ENCODE results near the gene CYB5R3. TPM values are rescaled to one million over a fixed set of nuclear protein-coding genes. Genes with fewer than 3 reads are reported as not detected.
"Not testable (repeated sequence)": the region's sequence is repeated elsewhere in the genome, so short reads cannot be mapped to it uniquely, and the experiment has no call there.

CYB5R3 gene
- polyA plus RNA-seq, 1 donor = 201 TPM

DNA sequence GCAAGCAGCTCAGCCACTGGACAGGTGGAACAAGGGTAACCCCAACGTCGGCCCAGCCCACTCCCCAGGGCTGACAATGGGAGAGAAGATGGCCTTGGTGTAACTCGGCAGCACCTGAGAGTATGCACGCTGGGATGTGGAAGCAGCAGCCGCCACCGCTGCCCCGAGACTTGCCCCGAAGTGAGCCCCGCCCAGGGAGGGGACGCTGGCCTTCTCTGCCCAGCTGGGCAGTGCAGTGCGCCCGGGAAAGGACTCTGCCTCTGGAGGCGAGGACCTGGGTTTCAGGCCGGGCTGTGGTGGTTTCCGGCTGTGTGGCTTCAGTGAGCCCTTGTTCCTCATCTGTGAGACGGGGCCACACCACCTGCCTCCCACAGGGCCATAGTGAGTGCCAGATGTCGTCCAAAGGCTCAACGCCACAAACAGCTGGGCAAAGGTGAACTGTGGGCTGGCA, 25.9 kb downstream of the CYB5R3 start:
- Histone ChIP-seq H3K27me3 (ENCODE audit: control insufficient read depth, insufficient read depth, low read length) (no peaks in the 10 kb centered on the region), H3K4me1 (ENCODE audit: control insufficient read depth, insufficient read depth, low read length) (peaks cover 11% of the 10 kb centered on the region), H3K4me3 (ENCODE audit: low read length) (no peak overlapping the region), H3K27ac (ENCODE audit: low read length) (peak overlapping the region; percentile 16), H3K9me3 (ENCODE audit: control insufficient read depth, low read depth, low read length) (peaks cover 2% of the 10 kb centered on the region), H3K36me3 (ENCODE audit: control insufficient read depth, insufficient read depth, low read length) (peaks cover 70% of the 10 kb centered on the region)
- WGBS (ENCODE audit: insufficient coverage, low lambda C conversion rate) = no CpG with 5 or more reads among the region's 18 CpGs
- peak; percentile 29 to 46 for DNase-seq

DNA sequence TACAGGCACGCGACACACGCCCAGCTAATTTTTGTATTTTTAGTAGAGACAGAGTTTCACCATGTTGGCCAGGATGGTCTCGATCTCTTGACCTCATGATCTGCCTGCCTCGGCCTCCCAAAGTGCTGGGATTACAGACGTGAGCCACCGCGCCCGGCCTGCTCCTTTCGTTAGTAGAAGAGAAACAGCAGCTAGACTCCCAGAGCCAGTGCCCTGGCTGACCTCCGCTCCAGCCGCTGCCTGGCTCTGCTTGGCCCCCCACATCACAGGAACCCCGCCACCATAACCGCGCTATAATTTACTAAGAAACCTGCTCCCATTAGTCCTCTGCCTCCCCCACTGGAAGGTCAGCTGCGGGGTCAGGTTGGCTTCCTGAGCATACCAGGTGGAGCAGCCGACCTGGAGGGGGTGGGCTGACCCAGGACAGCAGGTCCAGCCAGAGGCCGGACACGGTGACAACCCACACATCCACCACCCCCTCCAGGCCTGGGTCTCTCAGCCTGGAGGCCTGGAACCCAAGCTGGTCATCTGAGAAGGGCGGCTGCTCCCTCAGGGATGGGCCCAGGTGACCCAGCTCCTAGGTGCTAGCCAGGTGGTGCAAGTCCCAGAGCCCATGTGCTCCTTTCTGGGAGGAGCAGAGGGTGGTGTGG, 27.0 kb downstream of the CYB5R3 start:
- Histone ChIP-seq H3K9me3 (ENCODE audit: control insufficient read depth, low read depth, low read length) (peaks cover 2% of the 10 kb centered on the region), H3K4me1 (ENCODE audit: control insufficient read depth, insufficient read depth, low read length) (peaks cover 11% of the 10 kb centered on the region), H3K4me3 (ENCODE audit: low read length) (no peak overlapping the region), H3K27ac (ENCODE audit: low read length) (no peak overlapping the region), H3K36me3 (ENCODE audit: control insufficient read depth, insufficient read depth, low read length) (peaks cover 59% of the 10 kb centered on the region), H3K27me3 (ENCODE audit: control insufficient read depth, insufficient read depth, low read length) (no peaks in the 10 kb centered on the region)
- WGBS (ENCODE audit: insufficient coverage, low lambda C conversion rate) = no CpG with 5 or more reads among the region's 20 CpGs
- no peak for DNase-seq

DNA sequence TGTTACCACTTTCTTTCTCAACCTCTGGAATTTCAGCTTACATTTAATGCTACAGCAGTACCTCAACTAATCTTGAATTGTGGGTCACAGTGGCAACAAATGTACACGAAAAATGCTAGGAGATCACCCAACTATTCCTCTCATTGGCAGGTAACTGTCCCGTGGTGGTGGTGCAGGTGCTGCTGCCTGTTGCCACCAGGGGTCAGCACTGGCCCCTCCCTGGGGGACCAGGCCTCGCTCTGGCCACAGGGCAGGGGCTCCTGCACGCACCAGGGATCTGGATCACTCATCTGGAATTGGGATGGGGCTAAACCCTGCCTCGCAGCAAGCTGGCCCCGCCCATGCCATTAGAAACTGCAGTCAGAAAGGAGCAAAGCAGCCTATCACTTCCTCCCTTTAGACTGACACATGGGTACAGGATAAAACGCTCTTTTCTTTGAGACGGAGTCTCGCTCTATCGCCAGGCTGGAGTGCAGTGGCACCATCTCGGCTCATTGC, 27.6 kb downstream of the CYB5R3 start:
- DNase-seq = peak; percentile 49 to 54
- no peaks in the 10 kb centered on the region for H3K27me3 ChIP-seq (ENCODE audit: control insufficient read depth, insufficient read depth, low read length)
- peaks cover 2% of the 10 kb centered on the region for H3K9me3 ChIP-seq (ENCODE audit: control insufficient read depth, low read depth, low read length)
- peaks cover 11% of the 10 kb centered on the region for H3K4me1 ChIP-seq (ENCODE audit: control insufficient read depth, insufficient read depth, low read length)
- WGBS (ENCODE audit: insufficient coverage, low lambda C conversion rate) = no CpG with 5 or more reads among the region's 11 CpGs
- H3K27ac ChIP-seq (ENCODE audit: low read length) = no peak overlapping the region
- peaks cover 53% of the 10 kb centered on the region for H3K36me3 ChIP-seq (ENCODE audit: control insufficient read depth, insufficient read depth, low read length)
- H3K4me3 ChIP-seq (ENCODE audit: low read length) = no peak overlapping the region

DNA sequence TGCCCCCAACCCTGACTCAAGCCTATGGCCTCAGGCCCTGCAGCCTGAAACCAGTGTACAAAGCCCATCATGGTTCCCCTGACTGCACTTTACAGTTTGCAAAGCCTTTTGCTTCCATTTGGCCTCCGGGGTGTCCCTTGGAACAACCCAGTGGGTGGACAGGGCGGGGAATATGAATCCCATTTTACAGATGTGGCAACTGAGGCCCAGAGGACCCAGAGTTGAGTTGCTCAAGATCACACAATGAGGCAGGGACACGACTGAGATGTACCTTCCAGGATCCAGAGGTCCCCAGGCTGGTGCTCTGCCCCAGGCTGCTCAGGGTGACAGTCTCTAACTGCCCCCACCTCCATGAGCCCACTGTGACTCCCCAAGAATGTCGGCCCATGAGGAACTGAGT, 29.1 kb downstream of the CYB5R3 start:
- no peak overlapping the region for H3K4me3 ChIP-seq (ENCODE audit: low read length)
- no CpG with 5 or more reads among the region's 4 CpGs for WGBS (ENCODE audit: insufficient coverage, low lambda C conversion rate)
- no peaks in the 10 kb centered on the region for H3K27me3 ChIP-seq (ENCODE audit: control insufficient read depth, insufficient read depth, low read length)
- no peak overlapping the region for H3K27ac ChIP-seq (ENCODE audit: low read length)
- H3K4me1 ChIP-seq (ENCODE audit: control insufficient read depth, insufficient read depth, low read length) = peaks cover 19% of the 10 kb centered on the region
- no peak for DNase-seq
- peaks cover 43% of the 10 kb centered on the region for H3K36me3 ChIP-seq (ENCODE audit: control insufficient read depth, insufficient read depth, low read length)
- peaks cover 2% of the 10 kb centered on the region for H3K9me3 ChIP-seq (ENCODE audit: control insufficient read depth, low read depth, low read length)

DNA sequence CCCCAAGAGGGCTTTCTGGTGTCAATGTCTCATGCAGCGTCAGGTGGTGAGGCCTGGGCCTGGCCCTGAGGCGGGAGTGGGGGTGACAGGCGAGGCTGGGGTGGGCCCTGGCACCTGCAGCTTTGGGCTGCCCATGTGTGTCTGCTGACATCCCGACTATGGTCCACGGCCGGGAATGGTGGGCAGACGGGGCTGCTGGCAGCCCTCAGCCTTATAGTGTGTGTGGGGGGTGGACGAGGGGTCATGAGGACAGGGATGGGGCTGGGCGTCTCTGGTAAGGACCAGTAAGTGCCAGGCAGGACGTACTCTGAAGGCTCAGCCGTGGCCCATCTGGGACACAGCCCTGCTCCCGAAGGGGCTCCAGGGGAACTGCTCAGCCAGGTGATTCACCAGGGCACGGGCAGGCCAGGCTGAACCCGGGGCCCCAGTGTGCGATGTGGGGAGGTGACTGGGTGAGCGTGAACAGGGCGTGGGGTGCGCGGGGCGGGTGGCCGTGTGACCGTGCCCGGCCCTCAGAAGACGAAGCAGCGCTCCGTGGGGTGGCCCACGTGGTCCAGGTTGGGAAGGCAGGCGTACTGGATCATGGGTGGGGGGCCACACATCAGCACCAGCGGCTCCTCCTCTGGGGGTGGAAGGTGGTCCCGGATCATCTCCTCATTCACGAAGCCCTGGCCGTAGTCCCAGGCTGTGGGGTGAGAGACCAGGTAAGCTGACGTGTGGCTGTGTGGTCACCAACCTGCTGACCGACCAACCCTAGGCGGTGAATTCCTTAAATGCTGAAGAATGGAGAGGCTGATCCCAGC, 29.7 kb downstream of the CYB5R3 start:
- Histone ChIP-seq H3K27me3 (ENCODE audit: control insufficient read depth, insufficient read depth, low read length) (no peaks in the 10 kb centered on the region), H3K36me3 (ENCODE audit: control insufficient read depth, insufficient read depth, low read length) (peaks cover 37% of the 10 kb centered on the region), H3K9me3 (ENCODE audit: control insufficient read depth, low read depth, low read length) (peaks cover 2% of the 10 kb centered on the region), H3K27ac (ENCODE audit: low read length) (no peak overlapping the region), H3K4me1 (ENCODE audit: control insufficient read depth, insufficient read depth, low read length) (peaks cover 19% of the 10 kb centered on the region), H3K4me3 (ENCODE audit: low read length) (no peak overlapping the region)
- WGBS (ENCODE audit: insufficient coverage, low lambda C conversion rate) = no CpG with 5 or more reads among the region's 35 CpGs
- no peak for DNase-seq

DNA sequence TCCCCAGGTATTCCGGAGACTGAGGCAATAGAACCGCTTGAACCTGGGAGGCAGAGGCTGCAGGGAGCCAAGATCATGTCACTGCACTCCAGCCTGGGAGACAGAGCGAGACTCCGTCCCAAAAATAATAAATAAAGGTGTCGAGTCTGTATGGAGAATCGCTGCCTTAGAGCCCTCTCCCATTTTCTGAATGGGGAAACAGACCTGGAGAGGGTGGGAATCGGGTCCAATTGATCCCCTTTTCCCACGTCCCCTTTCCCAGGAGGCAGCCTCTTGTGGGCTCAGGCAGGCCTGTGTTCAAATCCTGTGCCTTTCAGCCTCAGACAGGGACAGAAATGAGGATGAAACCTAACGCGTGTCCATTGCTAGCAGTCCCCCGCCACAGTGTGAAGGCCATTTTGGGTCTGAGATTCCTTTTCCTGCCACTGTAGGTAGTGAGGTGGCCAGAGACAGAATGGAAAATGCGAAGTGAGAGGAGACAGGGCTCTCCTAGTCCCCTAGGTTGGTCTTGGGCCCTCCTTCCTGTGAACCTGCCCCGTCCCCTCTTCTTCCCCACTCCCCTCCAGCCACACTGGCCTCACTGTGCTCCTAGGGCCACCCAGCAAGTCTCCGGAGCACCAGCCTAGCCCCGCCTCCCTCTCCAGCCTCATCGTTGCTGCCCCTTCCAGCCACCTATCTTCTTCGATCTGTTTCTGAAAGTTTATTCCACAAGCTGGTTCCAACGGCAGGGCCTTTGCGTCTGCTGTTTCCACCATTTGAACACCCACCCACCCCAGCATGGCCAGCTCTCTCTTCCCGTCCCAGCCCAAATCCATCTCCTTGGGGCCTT, 31.8 kb downstream of the CYB5R3 start:
- WGBS (ENCODE audit: insufficient coverage, low lambda C conversion rate) = 50% methylated on average over 2 of the region's 20 CpGs
- Histone ChIP-seq H3K36me3 (ENCODE audit: control insufficient read depth, insufficient read depth, low read length) (peaks cover 24% of the 10 kb centered on the region), H3K4me1 (ENCODE audit: control insufficient read depth, insufficient read depth, low read length) (peaks cover 17% of the 10 kb centered on the region), H3K27ac (ENCODE audit: low read length) (no peak overlapping the region), H3K9me3 (ENCODE audit: control insufficient read depth, low read depth, low read length) (no peaks in the 10 kb centered on the region), H3K4me3 (ENCODE audit: low read length) (no peak overlapping the region), H3K27me3 (ENCODE audit: control insufficient read depth, insufficient read depth, low read length) (no peaks in the 10 kb centered on the region)
- DNase-seq = no peak

DNA sequence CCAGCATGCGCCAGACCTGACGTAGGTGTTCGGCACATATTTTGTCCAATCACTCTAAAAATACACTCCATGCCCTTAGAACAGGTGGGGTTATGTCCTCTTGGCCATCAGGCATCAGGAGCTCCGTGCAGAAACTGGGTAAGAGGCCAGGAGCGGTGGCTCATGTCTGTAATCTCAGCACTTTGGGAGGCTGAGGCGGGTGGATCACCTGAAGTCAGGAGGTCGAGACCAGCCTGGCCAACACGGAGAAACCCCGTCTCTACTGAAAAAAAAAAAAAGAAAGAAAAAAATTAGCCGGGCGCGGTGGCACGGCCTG, 33.4 kb downstream of the CYB5R3 start:
- peaks cover 19% of the 10 kb centered on the region for H3K4me1 ChIP-seq (ENCODE audit: control insufficient read depth, insufficient read depth, low read length)
- not testable (repeated sequence) for H3K9me3 ChIP-seq (ENCODE audit: control insufficient read depth, low read depth, low read length); H3K27me3 ChIP-seq (ENCODE audit: control insufficient read depth, insufficient read depth, low read length)
- peak in 1 of 2 donors; percentile 42 for DNase-seq
- H3K4me3 ChIP-seq (ENCODE audit: low read length) = peak overlapping the region; percentile 38
- peak overlapping the region; percentile 92 for H3K27ac ChIP-seq (ENCODE audit: low read length)
- H3K36me3 ChIP-seq (ENCODE audit: control insufficient read depth, insufficient read depth, low read length) = peaks cover 30% of the 10 kb centered on the region
- WGBS (ENCODE audit: insufficient coverage, low lambda C conversion rate) = no CpG with 5 or more reads among the region's 13 CpGs

DNA sequence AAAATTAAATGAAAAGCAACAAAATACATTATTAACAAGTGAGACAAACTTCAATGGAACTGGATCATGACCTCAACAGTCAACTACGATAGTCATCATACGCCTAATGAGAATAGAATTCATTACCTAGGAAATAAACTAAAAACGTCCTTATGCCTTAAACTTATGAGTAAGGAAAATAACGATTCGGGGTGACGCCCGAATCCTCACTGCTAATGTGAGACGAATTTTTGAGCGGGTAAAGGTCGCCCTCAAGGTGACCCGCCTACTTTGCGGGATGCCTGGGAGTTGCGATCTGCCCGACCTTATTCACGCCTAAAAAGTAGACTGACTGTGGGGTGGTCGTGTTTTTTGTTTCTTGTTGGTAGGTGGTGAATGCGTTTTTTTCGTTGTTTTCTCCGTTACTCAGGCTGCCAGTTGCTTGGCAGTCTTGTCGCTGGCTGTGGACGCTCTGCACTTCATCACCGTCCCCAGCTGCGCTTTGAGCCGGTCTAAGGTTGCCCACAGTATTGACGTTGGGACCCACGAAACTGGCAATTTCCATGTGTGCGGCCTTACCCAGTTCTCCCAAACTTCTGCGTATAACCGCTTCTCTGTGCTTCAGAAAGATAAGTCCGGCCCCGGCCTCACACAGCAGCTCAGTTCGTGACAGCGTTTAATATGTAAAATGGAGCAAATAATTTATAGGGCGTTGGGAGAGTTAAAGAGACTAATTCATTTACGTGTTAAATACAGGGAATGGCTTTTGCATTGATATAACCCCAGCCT, 33.9 kb downstream of the CYB5R3 start:
- peak; percentile 96 for DNase-seq
- H3K9me3 ChIP-seq (ENCODE audit: control insufficient read depth, low read depth, low read length) = no peaks in the 10 kb centered on the region
- 0% methylated on average over 1 of the region's 35 CpGs for WGBS (ENCODE audit: insufficient coverage, low lambda C conversion rate)
- H3K36me3 ChIP-seq (ENCODE audit: control insufficient read depth, insufficient read depth, low read length) = peaks cover 30% of the 10 kb centered on the region
- peaks cover 24% of the 10 kb centered on the region for H3K4me1 ChIP-seq (ENCODE audit: control insufficient read depth, insufficient read depth, low read length)
- peak overlapping the region; percentile 92 for H3K27ac ChIP-seq (ENCODE audit: low read length)
- H3K27me3 ChIP-seq (ENCODE audit: control insufficient read depth, insufficient read depth, low read length) = no peaks in the 10 kb centered on the region
- peak overlapping the region; percentile 87 for H3K4me3 ChIP-seq (ENCODE audit: low read length)

DNA sequence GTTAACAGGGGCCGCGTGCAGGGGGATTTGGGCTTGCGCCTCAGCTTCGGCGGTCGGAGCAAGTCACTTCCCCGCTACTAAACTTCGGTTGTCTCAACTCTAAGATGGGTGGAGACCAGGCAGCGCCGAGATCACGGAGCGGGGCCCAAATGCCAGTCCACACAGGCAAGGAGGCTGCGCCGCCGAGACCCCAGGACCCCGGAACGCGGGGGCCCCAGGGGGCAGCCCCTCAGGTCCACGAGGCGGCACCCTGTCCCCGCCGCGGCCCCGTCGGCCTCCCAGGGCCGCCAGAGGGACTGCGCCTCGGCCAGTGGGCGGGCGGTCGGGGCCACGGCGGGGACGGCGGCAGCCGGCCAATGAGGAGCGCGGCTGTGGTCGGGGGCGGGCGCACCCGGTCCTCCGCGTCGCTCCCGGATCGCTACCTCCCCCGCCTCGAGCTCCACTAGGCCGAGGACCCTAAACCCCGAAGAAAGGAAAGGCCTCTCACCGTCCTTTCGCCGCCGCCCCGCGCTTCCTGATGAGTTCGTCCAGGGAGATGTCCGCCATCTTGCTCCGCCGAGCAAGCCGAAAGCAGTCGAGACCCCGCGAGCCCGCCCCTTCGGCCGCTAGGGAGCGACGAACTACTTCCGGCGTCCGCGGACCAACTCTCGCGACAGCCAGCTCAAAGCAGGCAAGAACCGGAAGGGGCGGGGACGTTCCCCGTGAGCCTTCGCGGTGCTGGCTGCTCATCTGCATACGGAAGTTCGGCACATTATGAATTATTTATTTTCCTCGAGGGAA, 34.7 kb downstream of the CYB5R3 start, which contains the start of gene POLDIP3:
TSS of gene POLDIP3 (minus strand) at position 572 of the 780 bp plus-strand sequence. CDS start at position 546, 26 bp downstream.
- peak within 1 kb of the TSS; percentile 92 for H3K27ac ChIP-seq (ENCODE audit: low read length)
- H3K36me3 ChIP-seq (ENCODE audit: control insufficient read depth, insufficient read depth, low read length) = peaks cover 23% of the 10 kb centered on the region
- DNase-seq = peak; percentile 99
- H3K27me3 ChIP-seq (ENCODE audit: control insufficient read depth, insufficient read depth, low read length) = no peaks in the 10 kb centered on the region
- WGBS (ENCODE audit: insufficient coverage, low lambda C conversion rate) = no CpG with 5 or more reads among the region's 85 CpGs
- peak within 1 kb of the TSS; percentile 87 for H3K4me3 ChIP-seq (ENCODE audit: low read length)
- H3K9me3 ChIP-seq (ENCODE audit: control insufficient read depth, low read depth, low read length) = no peaks in the 10 kb centered on the region
- peaks cover 26% of the 10 kb centered on the region for H3K4me1 ChIP-seq (ENCODE audit: control insufficient read depth, insufficient read depth, low read length)

All from large intestine (tissue), 3 donors.